Hematopoietic multipotent progenitor cell treated with erythropoietin and hydrocortisone succinate and interleukin-3 and kit ligand, for 4 days (in vitro differentiated cells): Measurements from ENCODE around the gene ITGB4.
A peak's percentile ranks its signal among the peaks of the same experiment; 100 is the strongest.
"Not testable (repeated sequence)": the region's sequence is repeated elsewhere in the genome, so short reads cannot be mapped to it uniquely, and the experiment has no call there.

ENCODE experiments used
- DNase-seq: peaks from one replicate; pipeline ENCODE4 v3.0.0-alpha.2; 2015

ITGB4 gene

DNA sequence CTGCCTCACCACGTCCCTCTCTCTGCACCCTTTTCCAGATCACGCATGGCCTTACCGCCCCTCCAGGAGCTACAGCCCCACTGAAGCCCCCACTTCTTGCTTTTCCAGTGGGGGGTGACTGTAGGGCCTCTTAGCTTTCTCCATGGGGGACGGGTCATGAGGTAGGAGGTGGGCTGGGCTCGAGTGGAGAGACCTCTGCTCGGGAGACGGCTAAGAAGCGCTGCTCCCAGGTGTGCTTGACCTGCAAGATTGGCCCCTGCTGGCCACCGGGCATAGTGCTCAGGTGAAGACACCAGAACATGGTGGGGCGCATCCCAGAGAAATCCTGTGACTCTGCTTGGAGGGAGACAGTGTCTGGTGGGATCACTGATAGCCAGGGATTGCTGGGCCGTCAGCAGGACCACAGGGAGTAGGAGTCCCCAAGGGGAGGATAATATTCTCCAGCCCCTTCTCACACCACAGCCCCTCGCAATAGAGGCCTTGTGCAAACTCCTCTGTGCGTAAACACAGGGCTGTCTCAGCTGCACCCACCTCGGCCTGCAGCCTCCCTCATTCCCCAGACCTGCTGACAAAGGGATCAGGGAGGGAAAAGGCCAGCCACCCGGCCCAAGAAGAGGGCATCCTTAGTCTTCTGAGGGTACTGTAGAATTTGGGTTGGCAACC, 52.7 kb downstream of the ITGB4 start:
- DNase-seq = no peak

DNA sequence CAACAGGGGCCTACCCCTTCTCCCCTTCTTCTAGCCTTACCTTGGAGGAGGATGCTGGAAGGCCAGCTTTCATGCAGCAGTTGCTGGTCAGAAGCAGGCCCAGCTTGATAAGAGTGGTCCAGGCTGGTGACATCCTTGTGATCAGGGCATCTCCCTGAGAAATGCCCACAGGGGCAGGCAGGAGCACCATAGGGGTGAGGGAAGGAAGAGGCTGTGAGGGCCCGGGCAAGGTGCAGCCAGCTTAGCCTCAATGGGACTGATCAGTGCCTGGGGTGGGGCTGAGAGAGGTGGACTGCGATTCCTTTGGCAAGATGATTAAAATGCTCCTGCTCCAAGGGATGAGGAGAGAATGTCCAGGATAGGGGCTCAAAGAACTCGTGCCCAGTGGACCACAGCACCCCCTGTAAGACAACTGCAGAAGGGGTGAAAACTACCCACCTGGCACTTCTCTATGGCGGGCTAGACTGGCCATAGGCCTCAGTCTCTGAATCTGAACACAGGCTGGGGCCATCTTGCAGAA, 53.3 kb downstream of the ITGB4 start:
- no peak for DNase-seq

DNA sequence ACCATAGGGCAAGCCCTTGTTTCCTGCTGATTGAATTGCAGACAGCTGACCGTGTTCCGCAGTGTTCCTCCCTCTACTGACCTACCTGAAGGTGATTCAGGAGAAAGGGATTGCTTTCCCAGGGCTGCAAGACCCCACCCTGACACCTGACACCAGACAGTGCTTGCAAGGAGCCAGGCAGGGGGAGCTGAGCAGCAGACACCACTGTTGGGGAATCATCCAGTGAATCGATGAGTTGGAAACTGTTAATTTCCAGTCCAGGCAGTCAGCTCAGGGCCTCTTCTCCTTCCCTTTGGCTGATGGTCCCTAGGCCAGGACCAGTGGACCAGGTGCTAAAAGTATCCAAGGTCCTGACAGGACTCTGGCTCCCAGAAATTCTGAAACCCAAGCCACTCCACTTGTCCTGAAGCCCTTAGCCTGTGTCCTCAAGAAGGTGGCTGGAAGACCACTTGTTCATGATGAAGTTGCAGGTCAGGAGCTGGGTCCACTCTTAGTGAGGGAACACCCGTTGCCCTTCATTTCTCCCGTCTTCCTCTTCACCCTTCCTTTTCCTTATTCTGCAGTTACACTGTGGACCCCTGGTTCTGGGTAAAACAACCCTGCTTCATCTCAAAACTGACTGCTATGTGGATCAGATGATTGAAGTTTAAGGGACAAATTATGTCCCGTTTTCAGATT, 53.9 kb downstream of the ITGB4 start:
- DNase-seq = no peak

DNA sequence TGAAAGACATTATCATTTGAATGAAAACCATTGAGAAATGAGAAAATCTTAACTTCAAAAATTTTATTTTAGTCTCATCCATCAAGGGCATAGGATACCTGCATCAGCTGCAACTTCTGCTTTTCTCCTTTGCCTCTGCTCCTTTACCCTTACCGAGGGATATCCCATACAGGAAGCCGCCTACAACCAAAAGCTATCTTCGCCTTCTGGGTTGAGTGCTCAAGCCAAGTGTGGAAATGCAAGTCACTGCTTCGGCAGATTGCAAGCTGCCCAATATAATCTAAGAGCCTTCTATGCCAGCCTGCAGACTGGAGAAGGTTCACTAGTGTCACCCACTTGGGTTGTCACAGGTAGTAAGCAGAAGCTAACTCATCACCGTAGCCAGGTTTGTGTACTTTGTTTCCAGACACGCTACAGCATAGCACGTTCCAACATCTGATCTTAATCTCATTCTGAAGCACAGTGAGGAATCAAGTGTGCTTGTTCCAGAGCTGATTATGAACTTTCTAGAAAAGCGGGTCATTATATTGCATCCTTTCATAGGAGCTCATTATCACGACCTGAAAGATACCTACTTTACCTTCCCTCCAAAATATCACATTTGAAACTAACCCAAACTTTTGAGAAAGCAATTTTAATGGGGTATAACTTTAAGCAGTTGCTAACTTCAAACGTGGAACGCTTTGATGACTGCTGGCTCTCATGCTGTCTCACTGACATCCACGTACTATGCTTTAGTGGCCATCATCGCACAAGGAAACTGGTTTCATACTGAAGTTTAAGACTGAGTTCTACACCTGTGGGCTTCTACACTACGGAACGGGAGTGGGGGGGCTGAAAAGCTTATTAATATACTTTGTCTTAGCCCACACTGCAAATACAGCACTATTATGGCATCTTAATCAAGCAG, 55.4 kb downstream of the ITGB4 start:
- peak; percentile 86 for DNase-seq

DNA sequence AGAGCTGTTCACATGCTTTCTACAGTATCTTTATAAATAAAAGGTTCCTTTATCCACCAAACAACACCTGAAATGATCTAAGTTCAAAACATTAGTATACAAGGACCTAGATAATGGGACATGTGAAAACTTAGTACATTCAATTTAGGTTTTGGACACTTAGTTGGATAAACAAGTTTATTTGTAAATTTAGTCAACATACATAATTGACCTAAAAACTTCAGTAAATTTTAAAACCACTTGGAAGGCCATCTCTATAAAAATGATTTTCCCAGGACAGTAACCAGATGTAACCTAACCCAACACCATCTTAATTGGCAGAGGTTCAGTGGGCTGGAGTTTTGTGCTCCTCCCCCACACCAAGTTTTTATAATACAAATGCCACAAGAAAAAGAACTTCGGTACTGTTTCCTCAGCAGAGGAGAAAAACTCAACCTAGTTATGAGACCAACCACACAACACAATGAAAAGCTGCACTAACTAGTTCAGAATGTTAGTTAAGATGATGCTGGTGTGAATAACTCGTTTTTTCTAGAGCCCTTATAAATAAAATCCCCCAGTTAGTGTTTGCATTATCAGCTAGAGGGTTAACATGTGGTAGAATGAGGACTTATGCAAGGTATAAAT, 56.1 kb downstream of the ITGB4 start:
- DNase-seq = no peak

DNA sequence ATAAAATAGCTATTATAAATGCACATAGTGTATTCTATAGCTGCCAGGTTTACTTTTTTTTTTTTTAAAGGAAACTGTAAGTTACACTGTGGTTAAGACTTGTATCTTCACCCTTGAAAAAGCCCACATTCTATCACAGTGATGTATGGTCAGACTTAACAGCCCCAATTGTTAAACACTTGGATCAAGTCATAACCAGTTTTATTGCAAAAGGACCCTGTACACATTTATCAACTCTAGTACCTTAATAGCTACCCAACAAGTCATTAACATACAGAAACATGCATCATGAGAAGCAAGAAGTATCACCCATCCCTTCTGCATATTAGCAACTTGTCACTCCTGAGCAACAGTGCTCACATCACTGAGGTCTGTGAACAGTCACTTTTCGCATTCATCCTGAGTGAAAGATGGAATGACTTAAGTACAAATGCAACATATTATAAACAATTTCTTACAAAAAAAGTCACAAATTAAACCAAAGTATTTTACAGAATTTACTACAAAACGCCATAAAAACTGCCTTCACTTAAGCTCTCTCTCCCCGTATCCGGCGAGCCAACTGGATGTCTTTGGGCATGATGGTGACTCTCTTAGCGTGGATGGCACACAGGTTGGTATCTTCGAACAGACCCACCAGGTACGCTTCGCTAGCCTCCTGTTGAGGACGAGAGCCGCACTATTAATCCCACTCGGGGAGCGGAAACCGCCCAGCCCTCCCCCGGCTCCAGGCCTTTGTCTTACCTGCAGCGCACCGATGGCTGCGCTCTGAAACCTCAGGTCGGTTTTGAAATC, 57.0 kb downstream of the ITGB4 start:
- DNase-seq = not testable (repeated sequence)

DNA sequence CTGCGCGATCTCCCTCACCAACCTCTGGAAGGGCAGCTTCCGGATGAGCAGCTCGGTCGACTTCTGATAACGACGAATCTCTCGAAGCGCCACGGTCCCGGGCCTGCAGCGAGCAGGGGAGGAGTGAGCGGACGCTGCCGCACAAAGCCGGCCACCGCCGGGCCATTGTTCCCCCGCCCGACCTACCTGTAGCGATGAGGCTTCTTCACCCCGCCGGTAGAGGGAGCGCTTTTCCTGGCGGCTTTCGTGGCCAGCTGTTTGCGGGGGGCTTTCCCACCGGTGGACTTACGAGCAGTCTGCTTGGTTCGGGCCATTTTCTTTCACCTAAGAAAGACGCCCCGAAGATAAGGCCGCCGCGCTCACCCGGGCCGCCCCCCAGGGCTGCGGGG, 57.6 kb downstream of the ITGB4 start:
- DNase-seq = peak; percentile 85

DNA sequence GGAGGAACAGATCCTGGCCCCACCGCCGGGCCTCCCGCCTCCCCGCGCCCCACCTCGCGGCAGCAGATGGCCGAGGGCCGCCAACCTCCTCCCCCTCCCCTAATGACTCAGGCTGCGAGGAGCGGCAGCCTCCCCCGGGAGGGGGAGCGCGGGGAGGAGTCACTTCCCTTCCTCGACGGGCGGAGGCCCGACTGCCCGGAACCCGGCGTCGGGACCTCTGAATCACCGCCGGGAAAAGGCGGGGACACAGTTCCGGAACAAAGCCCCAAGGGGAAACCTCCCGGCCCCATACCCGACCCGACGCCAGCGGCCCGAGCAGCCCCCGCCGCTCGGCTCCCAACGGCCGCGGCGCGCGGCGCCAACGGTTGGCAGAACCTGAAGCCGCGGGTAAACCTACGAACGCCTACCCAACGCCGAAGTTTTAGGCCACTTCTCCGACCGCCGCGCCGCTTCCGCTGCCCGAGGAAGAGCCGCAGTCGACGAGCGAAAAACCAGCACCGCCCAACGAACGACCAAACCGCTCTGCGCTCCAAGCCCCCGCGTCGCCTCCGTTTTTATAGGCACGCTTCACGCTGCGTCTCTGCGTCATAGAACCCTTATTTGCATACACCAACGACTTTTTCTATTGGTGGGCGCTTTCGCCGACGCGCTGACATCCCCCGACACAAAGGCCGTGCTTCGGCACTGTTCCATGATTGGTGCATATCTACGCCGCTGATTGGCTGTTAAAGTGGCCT, 58.2 kb downstream of the ITGB4 start:
- peak; percentile 100 for DNase-seq

DNA sequence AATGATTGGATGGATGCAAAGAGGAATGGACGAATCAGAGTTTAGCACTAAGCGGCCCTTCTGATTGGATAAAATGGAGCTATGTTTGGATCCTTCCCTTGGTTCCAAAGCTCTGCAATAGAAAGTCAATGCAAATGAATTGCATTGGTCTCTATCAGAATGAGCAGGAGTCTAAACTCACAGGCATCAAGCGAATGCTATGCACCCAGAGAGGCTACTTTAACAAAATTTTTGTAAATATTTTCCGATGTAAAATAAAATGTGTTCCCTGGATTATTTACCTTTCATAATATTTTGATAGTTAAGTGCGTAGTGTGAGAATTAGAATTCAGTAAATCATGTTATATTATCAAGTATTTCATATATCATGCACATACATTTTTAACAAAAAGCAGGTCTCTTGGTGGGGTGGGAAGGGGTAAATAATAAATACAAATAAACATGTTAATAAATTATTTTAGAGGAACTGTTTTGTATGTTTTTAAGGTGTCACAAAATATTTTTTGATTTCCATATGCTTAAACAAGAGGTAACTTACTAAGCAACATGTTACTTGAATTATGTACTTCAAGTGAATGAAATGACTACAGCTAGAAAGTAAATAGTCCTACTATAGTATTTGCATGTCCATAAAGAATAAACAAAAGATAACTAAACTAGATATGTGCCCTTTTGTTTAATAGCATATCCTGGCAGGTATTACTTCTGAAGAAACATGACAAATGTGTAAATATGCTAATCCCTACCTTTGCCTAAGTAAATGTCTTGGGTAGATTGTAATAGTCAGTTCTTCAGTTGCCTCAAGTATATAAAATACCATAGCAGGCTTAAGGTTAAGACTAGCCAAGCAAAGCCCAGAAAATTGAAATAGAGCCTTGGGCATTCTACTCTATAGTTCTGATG, 59.0 kb downstream of the ITGB4 start:
- DNase-seq = no peak

DNA sequence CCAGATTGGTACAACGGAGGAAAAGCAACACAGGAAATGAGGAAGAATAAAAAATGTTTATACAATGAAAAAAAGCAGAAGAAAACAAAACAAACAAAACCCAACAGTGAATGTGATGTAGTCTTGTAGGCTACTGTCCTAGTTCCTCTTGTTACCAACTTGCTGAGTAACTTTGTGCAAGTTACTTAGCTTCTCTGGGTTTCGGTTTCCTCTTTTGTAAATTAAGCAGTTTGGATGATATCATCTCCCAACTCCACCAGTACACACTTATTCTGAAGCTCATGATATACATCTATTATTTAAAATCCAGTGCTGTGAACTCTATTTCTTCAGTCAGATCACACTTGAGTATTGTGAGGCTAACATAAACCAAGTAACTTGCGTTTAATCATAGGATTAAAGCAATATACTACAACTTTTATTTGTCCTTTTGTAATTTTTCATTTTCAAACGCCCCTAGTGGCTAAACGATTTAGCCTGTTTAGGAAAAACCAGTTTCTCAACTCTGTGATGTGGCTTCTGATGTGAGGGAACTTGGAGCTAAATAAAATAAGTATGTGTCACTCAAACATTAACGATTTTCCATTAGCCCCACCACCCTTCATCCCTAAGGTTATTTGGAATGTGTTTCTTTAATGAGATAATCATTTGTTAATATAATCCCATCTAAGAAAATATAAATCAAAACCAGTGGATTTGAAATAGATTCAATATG, 62.0 kb downstream of the ITGB4 start:
- DNase-seq = peak; percentile 91

DNA sequence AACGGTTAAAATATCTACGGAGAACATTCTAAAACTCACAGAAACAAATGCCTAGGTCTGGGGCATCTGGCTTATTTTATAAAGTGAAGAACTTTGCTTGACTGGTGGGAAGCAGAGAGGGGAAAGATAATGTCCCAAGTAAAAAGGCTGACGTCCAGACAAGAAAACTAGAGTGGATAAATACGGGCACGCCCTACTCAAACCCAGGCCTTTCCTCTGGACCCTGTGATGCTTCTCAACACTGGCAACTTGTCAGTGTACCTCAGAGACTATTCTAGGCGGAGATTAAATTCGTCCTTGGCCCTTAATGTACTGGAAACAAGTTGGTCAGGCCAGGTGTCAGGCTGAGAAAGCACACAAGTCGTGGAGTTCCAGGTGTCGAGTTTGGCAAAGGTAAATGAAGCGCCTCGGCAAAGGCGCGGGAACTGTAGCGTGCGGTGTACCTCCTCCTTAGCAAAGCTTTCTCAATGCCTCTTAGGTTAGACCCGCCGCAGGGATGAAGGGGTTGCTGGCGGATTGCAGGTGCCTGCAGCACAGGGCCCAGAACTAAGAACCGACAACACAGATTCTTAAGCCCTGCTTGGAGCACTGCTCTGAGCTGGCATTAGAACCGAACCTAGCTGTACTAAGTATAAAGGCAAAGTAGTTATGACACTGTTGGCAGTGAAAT, 62.7 kb downstream of the ITGB4 start:
- no peak for DNase-seq

DNA sequence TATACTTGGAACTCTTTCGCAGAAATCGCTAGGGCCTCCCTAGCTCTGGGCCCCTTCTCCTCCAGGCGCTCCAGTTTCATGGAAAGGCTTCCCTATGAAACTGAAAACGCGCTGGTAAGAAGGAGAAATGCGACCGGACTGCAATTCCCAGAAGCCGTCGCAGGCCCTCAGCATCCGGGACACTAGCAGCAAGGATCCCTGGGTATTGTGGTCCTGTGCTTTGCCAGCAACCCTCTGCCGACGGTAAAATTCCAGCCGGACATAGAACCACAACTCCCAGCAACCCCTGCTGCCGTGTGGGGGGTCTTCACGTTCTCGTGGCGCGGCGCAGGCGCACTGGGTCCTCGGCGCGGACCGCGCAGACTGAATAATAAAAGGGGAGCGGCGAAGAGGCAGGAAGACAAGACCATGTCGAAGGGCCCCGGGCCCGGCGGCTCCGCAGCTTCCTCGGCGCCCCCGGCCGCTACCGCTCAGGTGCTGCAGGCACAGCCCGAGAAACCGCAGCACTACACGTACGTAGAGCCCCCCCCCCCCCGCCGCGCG, 63.3 kb downstream of the ITGB4 start, which contains the start of gene UNK:
TSS of gene UNK (plus strand) at position 334 of the 543 bp plus-strand sequence. CDS start at position 409, 75 bp downstream.
- peak; percentile 100 for DNase-seq

DNA sequence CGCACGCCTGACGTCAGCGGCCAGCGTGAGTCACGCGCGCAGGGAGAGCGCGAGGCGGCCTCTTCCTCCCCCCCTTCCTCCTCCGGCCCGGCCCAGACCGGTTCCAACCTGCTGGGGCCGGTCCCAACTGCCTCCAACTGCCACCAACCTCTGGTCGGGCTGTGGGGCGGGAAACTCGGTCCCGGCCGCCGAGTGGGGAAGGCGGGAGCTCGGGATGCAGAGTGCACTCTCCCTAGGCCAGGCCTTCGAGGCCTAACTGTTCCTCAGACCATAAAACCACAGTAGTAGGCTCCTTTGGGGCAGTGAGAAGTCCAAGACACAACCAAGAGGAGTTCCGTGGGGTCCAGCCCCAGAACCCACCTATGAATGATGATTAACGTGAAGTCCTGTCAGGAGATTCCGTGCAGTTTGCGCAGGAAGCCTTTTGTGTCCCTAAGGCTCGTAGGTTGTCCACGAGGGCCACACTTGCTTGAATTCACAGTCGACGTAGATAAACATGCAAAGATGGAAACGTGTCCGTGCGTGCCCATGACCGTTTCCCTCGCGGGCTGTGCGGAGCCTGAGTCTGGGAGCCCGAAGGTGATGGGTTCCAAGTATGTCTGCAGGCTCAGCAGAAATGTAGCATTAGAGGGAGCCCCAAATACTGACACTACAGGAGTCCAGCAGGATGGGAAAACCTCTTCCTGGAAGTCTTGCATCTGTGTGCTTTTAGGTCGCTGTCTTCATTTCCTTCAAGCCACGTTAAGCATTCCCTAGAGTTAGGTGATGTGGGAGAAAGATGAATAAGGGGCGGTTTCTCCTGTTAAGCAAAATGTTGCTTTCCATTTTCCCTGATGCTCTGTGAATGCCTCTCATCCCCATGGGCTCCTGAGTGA, 64.0 kb downstream of the ITGB4 start:
- DNase-seq = peak; percentile 97

DNA sequence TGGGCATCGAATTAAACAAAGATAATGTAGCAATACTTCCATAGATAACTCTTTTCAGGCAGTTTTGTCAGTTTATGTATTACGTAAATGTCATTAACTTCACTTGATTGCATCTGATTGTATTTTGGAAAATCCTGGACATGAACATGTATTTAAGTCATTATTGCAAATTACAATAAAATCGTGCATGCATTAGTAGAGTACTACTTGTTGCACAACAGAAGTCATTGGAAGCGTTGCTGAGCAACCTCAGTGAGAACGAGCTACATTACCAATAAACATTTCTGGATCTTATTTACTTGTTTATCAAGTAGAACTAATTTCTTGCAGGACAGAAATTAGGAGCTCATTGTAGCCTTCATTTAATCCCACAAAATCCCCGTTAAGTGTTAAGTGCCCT, 70.0 kb downstream of the ITGB4 start:
- DNase-seq = no peak

DNA sequence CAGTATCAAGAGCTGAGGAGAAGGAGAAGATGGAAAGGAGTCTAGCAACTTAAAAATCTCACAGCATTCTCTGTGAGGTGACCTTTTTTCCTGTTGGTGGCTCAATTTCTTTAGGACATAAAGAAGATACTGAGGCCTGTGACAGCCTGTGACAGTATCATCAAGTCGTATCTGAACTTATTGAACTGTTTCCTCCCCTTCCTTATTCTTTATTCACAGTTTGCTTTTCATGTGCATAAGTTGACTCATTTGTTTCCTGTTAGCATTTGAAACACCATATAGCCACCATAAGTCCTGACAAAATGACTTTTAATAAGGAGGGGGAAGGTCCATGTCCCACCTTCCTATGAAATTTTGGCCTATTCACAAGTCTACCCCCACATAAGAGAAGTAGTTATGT, 72.2 kb downstream of the ITGB4 start:
- DNase-seq = no peak

DNA sequence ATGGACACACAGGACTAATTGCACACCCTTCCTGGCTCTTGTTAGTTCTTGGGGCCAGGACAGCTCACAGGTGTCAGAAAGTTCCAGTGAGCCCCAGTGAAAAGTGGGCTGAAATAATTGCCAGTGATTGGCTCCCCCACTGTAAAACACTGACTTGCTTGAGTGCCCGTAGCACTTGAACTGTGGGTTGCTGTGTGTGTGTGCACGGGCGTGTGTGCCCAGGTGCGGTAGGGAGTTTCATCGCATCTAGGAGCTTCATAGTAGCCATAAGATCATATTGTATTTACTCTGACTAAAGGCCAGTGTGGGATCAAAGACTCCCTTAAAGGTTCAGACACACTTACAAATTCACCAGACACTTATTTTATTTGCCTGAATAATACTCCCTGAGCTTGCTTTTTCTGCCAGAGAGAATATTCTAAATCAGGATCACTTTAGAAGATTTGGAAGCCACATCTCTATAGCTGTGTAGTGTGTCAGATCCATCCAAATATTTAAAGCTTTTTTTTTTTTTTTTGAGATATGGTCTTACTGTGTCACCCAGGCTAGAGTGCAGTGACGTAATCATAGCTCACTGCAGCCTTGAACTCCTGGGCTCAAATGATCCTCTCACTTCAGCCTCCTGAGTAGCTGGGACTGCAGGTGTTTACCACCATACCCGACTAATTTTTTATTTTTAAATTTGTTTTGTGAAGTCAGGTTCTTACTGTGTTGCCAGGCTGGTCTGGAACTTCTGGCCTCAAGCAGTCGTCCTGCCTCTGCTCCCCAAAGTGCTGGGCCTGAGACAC, 74.8 kb downstream of the ITGB4 start:
- DNase-seq = no peak

DNA sequence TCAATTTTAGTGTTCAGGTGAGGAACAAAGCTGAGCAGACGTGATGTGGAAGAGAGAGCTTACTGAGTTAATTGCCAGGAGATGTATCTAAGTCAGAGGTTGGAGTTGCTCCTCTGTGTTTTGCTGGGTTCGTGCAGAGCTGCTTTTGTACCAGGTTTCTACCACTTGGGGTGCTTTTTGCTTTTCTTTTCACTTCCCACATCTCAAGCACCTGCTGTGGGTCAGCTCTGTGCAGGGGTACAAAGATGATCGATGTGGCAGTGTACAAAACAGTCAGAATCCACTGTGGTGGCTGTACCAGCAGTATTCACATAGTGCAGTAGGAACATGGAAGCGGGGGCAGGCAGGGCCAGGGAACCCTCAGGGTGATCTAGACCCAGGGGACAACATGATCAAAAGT, 78.1 kb downstream of the ITGB4 start:
- no peak for DNase-seq
